ENCODE measurements around the gene LYRM1.

GRCh38 chr16:20865420-20866131 is 35.0 kb upstream of the LYRM1 start:
- TF ChIP-seq CTCF (IDR thresholded peaks at IDR 0.05) (no peak), POLR2A (IDR thresholded peaks at IDR 0.05) (no peak)
